PFSK-1 (cell line): ENCODE results near the gene EMSY.

Source experiments
- FOXP2 ChIP-seq: optimal IDR thresholded peaks from 2 replicates; pipeline ENCODE3; 2011; ENCODE audit warnings: borderline replicate concordance, control low read depth, inconsistent platforms; ENCODE audit not compliant: insufficient read depth; ENCODE audit errors: extremely low read length, extremely low read depth
- POLR2AphosphoS5 ChIP-seq: IDR thresholded peaks from 2 replicates; pipeline ENCODE4 v1.6.1; 2012; ENCODE audit warnings: low read depth, mild to moderate bottlenecking, control low read depth, low read length, moderate library complexity
- SIN3A ChIP-seq: IDR thresholded peaks from 2 replicates; pipeline ENCODE4 v1.6.1; 2012; ENCODE audit warnings: mild to moderate bottlenecking, low read length, moderate library complexity, borderline replicate concordance; ENCODE audit not compliant: insufficient read depth
- TAF1 ChIP-seq: IDR thresholded peaks from 2 replicates; pipeline ENCODE4 v1.6.1; 2012; ENCODE audit warnings: low read length, control low read depth, borderline replicate concordance; ENCODE audit not compliant: insufficient read depth
- TF ChIP-seq, protein P1 (sequence below), 2 experiments: IDR thresholded peaks; 2 replicates each; pipeline versions ENCODE4 v1.6.1 to v1.8.0; 2011 to 2012; ENCODE audit warnings: low read depth in 2 of 2, low read length in 2 of 2, control low read depth in 1 of 2, inconsistent platforms in 1 of 2, mild to moderate bottlenecking in 1 of 2, moderate library complexity in 1 of 2; ENCODE audit not compliant: insufficient read depth in 1 of 2

Gene EMSY

DNA sequence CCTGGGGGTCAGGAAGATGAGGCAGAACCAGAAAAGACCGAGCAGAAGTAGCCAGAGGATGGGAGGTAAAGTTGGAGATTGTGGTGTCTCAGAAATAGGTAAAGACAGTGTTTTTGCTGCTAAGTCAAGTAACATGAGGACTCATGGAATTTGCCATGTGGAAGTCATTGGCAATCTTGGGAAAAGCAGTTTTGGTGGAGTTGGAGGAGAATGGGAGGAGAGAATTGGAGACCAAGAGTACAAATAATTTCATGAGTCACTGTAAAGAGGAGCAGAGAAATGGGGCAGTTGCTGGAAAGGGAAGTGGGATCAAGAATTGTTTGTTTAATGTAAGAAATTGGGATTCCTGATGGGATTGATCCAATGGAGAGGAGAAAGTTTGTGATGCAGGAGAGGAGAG, 114.1 kb downstream of the EMSY start:
- TF ChIP-seq FOXP2 (no peak), TAF1 (no peak), POLR2AphosphoS5 (no peak), SIN3A (no peak)
- TF ChIP-seq, protein P1, sequence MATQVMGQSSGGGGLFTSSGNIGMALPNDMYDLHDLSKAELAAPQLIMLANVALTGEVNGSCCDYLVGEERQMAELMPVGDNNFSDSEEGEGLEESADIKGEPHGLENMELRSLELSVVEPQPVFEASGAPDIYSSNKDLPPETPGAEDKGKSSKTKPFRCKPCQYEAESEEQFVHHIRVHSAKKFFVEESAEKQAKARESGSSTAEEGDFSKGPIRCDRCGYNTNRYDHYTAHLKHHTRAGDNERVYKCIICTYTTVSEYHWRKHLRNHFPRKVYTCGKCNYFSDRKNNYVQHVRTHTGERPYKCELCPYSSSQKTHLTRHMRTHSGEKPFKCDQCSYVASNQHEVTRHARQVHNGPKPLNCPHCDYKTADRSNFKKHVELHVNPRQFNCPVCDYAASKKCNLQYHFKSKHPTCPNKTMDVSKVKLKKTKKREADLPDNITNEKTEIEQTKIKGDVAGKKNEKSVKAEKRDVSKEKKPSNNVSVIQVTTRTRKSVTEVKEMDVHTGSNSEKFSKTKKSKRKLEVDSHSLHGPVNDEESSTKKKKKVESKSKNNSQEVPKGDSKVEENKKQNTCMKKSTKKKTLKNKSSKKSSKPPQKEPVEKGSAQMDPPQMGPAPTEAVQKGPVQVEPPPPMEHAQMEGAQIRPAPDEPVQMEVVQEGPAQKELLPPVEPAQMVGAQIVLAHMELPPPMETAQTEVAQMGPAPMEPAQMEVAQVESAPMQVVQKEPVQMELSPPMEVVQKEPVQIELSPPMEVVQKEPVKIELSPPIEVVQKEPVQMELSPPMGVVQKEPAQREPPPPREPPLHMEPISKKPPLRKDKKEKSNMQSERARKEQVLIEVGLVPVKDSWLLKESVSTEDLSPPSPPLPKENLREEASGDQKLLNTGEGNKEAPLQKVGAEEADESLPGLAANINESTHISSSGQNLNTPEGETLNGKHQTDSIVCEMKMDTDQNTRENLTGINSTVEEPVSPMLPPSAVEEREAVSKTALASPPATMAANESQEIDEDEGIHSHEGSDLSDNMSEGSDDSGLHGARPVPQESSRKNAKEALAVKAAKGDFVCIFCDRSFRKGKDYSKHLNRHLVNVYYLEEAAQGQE (IDR thresholded peaks at IDR 0.05; ENCODE audit: insufficient read depth in 1 of 2, low read depth in 2 of 2, low read length in 2 of 2) = no peak

DNA sequence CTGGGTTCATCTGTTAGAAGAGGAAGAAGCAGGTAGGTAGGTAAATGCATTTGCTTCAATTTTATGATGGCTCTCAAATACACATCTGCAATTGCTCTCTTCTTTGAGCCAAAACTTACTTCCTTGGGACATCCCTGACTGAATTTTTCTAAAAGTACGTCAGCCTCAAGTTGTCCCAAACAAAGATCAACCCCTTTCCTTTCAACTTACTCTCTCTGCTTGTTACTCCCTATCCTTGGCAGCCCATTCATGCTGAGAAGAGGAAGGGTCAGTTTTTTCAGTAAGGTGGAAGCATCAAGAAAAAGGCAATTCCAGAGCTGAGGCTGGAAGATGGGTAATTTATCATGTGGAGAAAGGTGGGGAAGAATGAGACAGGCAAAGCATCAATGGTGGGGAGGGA, 114.5 kb downstream of the EMSY start:
- TF ChIP-seq TAF1 (no peak), POLR2AphosphoS5 (no peak), SIN3A (no peak)

DNA sequence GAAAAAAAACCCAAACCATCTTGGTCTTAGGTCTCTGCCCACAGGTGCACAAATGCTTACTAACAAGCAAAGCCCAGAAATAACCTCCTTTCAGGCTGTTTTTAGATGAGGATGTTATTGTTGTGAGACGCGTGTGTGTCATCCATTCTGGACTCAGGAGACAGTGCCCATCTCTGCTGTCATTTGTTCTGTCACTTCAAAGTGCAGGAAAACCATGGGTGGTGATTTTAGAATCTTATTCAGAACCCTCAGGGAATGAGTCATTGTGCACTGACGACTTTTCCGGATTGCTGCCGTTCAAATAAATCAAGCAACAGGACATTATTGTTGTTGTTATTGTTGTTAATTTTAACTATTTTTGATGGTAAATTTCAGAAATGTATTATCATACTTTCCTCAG, 115.4 kb downstream of the EMSY start:
- no peak for TF ChIP-seq SIN3A
- TF ChIP-seq, protein P1 (IDR thresholded peaks at IDR 0.05; ENCODE audit: insufficient read depth in 1 of 2, low read depth in 2 of 2, low read length in 2 of 2) = no peak
- no peak for TF ChIP-seq POLR2AphosphoS5
- no peak for TF ChIP-seq TAF1
- no peak for TF ChIP-seq FOXP2

DNA sequence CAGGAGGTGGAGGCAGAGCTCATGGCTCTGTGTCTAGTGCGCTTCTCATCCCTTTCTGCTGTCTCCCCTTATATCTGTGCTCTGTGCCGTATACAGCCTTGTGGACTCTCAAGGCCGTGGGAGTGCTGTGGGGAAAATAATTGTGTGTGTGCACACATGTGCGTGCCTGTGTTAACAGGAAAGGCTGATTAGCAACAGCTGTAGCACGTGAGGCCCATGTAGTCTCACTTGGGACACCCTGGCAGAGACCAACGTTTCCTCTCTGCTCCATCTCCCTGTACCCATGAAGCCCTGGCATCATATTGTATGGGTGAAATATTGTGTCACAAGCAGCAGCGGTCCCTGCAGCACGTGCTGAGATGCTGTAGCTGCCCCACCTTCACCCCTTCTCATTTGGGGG, 116.4 kb downstream of the EMSY start:
- TF ChIP-seq TAF1 = no peak
- TF ChIP-seq POLR2AphosphoS5 = no peak
- no peak for TF ChIP-seq SIN3A
- TF ChIP-seq, protein P1 (IDR thresholded peaks at IDR 0.05; ENCODE audit: insufficient read depth in 1 of 2, low read depth in 2 of 2, low read length in 2 of 2) = no peak
- no peak for TF ChIP-seq FOXP2

DNA sequence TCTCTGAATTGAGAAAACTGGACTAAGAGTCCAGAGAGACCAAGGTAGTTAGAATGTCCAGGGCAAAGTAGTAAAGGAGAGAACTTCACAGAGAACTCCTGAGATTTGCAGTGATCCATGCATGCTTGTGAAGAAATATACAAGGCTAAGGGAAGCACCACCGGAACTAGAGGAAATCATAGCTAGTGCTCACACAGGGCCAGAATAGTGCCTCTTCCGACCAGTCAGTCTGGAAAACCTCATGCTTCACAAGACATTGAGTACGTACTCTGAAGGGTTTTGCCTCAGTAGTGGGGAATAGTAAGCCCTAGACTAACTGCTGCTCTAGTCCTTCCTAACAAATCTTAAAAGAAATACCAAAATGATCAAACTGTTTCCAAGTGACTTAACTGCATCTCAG, 117.7 kb downstream of the EMSY start:
- TF ChIP-seq SIN3A (no peak), POLR2AphosphoS5 (no peak), TAF1 (no peak), FOXP2 (no peak)
- TF ChIP-seq, protein P1 (IDR thresholded peaks at IDR 0.05; ENCODE audit: insufficient read depth in 1 of 2, low read depth in 2 of 2, low read length in 2 of 2) = no peak
